ENCODE measurements around the gene PKP4. TPM values are rescaled to one million over a fixed set of nuclear protein-coding genes. Genes with fewer than 3 reads are reported as not detected.

PKP4 gene
- total and polyA plus RNA-seq, 2 of the 8 experiments (the other 6 are each of a cell fraction or from before 2014, with no cell fraction given): 48.2 to 88.0 TPM

GRCh38 chr2:158726911-158727592 lies 270.3 kb downstream of the PKP4 start:
- Histone ChIP-seq H3K79me2 (ENCODE audit: control insufficient read depth in 1 of 2, insufficient read depth in 2 of 2, low read length in 2 of 2) (no peaks in the 10 kb centered on the region), H2BK5ac (ENCODE audit: low read depth, low read length) (no peak overlapping the region), H2BK120ac (replicated peaks; ENCODE audit: low read depth, low read length) (no peak overlapping the region), H3K23me2 (ENCODE audit: low read depth, low read length) (no peaks in the 10 kb centered on the region), H3K9ac (replicated peaks in 1 of 4; ENCODE audit: extremely low read depth in 1 of 4, low read depth in 3 of 4, low read length in 3 of 4) (no peak overlapping the region), H2BK15ac (ENCODE audit: low read length) (no peak overlapping the region), H3K9me3 (ENCODE audit: insufficient read depth in 2 of 2, low read depth in 1 of 2, low read length in 1 of 2) (no peaks in the 10 kb centered on the region), H4K20me1 (replicated peaks in 1 of 2; ENCODE audit: control insufficient read depth in 1 of 2, insufficient read depth in 2 of 2, low read length in 2 of 2) (no peaks in the 10 kb centered on the region), H2AK5ac (ENCODE audit: low read depth, low read length) (no peak overlapping the region), H3K4me3 (ENCODE audit: extremely low read depth in 1 of 4, insufficient read depth in 2 of 4, low read depth in 3 of 4, low read length in 4 of 4) (no peak overlapping the region), H3K27ac (ENCODE audit: low read depth, low read length) (no peak overlapping the region), H3K4ac (replicated peaks; ENCODE audit: insufficient read length, low read depth, low read length) (no peak overlapping the region), H2BK12ac (ENCODE audit: low read depth, low read length) (no peak overlapping the region), H3K18ac (ENCODE audit: extremely low read depth, low read length) (no peak overlapping the region), H2AFZ (ENCODE audit: low read length) (no peak overlapping the region), H3K36me3 (ENCODE audit: control insufficient read depth in 2 of 4, insufficient read depth in 4 of 4, low read length in 3 of 4) (no peaks in the 10 kb centered on the region), H3K4me2 (ENCODE audit: insufficient read depth in 1 of 2, low read depth in 2 of 2, low read length in 2 of 2) (no peak overlapping the region), H4K5ac (ENCODE audit: insufficient read length, low read depth, low read length) (no peak overlapping the region), H3K4me1 (replicated peaks in 1 of 4; ENCODE audit: control insufficient read depth in 3 of 4, insufficient read depth in 4 of 4, low read length in 3 of 4) (peaks cover 0 to 6% (median 2%) of the 10 kb centered on the region in 4 experiments; a peak in 1 of 7 replicates), H3K79me1 (ENCODE audit: low read depth, low read length) (no peaks in the 10 kb centered on the region), H3K14ac (ENCODE audit: insufficient read length) (no peak overlapping the region), H3K56ac (replicated peaks; ENCODE audit: insufficient read length, low read depth, low read length) (no peak overlapping the region), H3K27me3 (replicated peaks in 1 of 4; ENCODE audit: control insufficient read depth in 3 of 4, extremely low read depth in 1 of 4, insufficient read depth in 3 of 4, low read length in 3 of 4) (no peaks in the 10 kb centered on the region; a peak in 1 of 7 replicates), H4K91ac (replicated peaks; ENCODE audit: insufficient read length, low read length) (no peak overlapping the region), H4K8ac (ENCODE audit: extremely low read depth, insufficient read depth, low read length) (no peak overlapping the region), H2BK20ac (ENCODE audit: low read length) (no peak overlapping the region), H3K23ac (ENCODE audit: insufficient read length) (no peak overlapping the region)
- DNase-seq (ENCODE audit: low read depth in 1 of 2, low spot score in 2 of 2): no peak
- POLR2A ChIA-PET (ENCODE audit: partially characterized antibody): interaction anchor here (1.0 kb wide), 1 partner anchor 8 kb away, joined by 3 read pairs; no protein-coding TSS in a partner anchor
- 91% methylated on average over 8 of the region's 8 CpGs; no CpG with 5 or more reads in 1 of the 2 experiments for WGBS, 2 experiments (ENCODE audit: extremely low coverage in 1 of 2, insufficient coverage in 1 of 2, insufficient read length in 1 of 2, insufficient replicate concordance in 2 of 2, low coverage in 1 of 2, low lambda C conversion rate in 2 of 2, missing lambda C conversion rate in 1 of 2)
- FAIRE-seq: no peak
- CTCF ChIA-PET (ENCODE audit: partially characterized antibody): interaction anchor here (1.5 to 11.7 kb wide), 5 partner anchors 10 to 67 kb away, joined by 3 to 416 read pairs (median 16); no protein-coding TSS in a partner anchor
- no peak for TF ChIP-seq CHD2 (IDR thresholded peaks at IDR 0.05; ENCODE audit: low read length)
- TF ChIP-seq ASH2L (IDR thresholded peaks at IDR 0.05; ENCODE audit: low read length): no peak
- TF ChIP-seq NANOG (IDR thresholded peaks at IDR 0.05; ENCODE audit: insufficient read depth, low read depth, low read length, poor library complexity, severe bottlenecking): no peak
- no peak for TF ChIP-seq GTF2F1 (IDR thresholded peaks at IDR 0.05; ENCODE audit: borderline replicate concordance, low read depth, low read length)
- no peak for TF ChIP-seq TEAD4 (IDR thresholded peaks at IDR 0.05; ENCODE audit: low read depth, low read length)
- no peak for TF ChIP-seq HDAC2 (IDR thresholded peaks at IDR 0.05; ENCODE audit: borderline replicate concordance in 1 of 2, low read depth in 2 of 2, low read length in 2 of 2)
- TF ChIP-seq SIRT6 (IDR thresholded peaks at IDR 0.05; ENCODE audit: low read length): no peak
- no peak for TF ChIP-seq CBX5 (IDR thresholded peaks at IDR 0.05; ENCODE audit: low read depth, low read length)
- no peak for TF ChIP-seq MAFK (IDR thresholded peaks at IDR 0.05; ENCODE audit: low read depth, low read length)
- no peak for TF ChIP-seq RFX5 (IDR thresholded peaks at IDR 0.05; ENCODE audit: borderline replicate concordance, low read depth, low read length)
- TF ChIP-seq SIX5 (IDR thresholded peaks at IDR 0.05; ENCODE audit: low read depth, low read length): no peak
- TF ChIP-seq CREB1 (IDR thresholded peaks at IDR 0.05): no peak
- no peak for TF ChIP-seq SIN3A (conservative IDR thresholded peaks at IDR 0.05 in 1 of 2, IDR thresholded peaks at IDR 0.05 in 1 of 2; ENCODE audit: low read depth in 1 of 2, low read length in 2 of 2)
- TF ChIP-seq NRF1 (IDR thresholded peaks at IDR 0.05; ENCODE audit: low read depth, low read length): no peak
